ENCODE measurements around the gene KIRREL3. TPM values are rescaled to one million over a fixed set of nuclear protein-coding genes. Genes with fewer than 3 reads are reported as not detected.

The KIRREL3 gene
- total RNA-seq, 5 donors from 2014 or later (not counting 1 experiment from before 2014, with no cell fraction given), result not detected

DNA sequence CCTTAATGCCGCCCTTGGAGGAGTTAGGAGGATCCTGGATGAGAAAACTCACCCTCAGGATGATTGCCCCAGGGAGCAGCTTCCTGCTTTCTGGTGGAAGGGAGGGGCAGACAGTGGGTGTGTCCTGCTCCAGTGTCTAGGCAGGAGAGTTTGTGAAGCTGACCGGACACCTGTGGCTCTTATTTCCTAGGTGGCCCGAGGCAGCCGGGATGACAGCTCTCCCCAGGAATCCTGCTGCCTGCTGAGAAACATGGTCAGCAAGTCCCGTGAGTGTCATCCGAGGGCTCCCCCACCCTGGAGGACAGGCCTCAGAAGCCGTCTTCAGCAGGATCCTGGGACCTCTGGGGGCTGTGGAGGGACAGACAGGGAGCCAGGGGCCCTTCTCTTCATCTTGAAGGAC, 594.7 kb downstream of the KIRREL3 start:
- Mint-ChIP-seq H3K27ac (no peak overlapping the region), H3K9me3 (no peaks in the 10 kb centered on the region), H3K27me3 (no peaks in the 10 kb centered on the region), H3K36me3 (peaks cover 15% of the 10 kb centered on the region), H3K4me3 (no peak overlapping the region), H3K4me1 (no peaks in the 10 kb centered on the region)
- 92% methylated on average over 6 of the region's 7 CpGs for WGBS (ENCODE audit: insufficient coverage)
- CTCF ChIA-PET, result no interaction called here
- H3K27me3 ChIP-seq (replicated peaks in 1 of 2; ENCODE audit: control insufficient read depth in 2 of 2, extremely low read depth in 1 of 2, insufficient read depth in 2 of 2, low read length in 1 of 2), result no peaks in the 10 kb centered on the region
- no peaks in the 10 kb centered on the region for H3K4me1 ChIP-seq (ENCODE audit: control insufficient read depth in 1 of 2, extremely low read depth in 1 of 2, insufficient read depth in 2 of 2, low read length in 2 of 2)
- H3K9me3 ChIP-seq, result no peaks in the 10 kb centered on the region
- H3K4me3 ChIP-seq (ENCODE audit: control insufficient read depth in 1 of 2, extremely low read depth in 1 of 2, low read length in 1 of 2), result no peak overlapping the region
- ATAC-seq (replicated peaks in 1 of 4) (no peak), DNase-seq (no peak)
- POLR2A ChIA-PET, result no interaction called here
- peaks cover 0 to 2% of the 10 kb centered on the region in 2 donors for H3K36me3 ChIP-seq (ENCODE audit: control insufficient read depth in 2 of 2, extremely low read depth in 1 of 2, insufficient read depth in 1 of 2, low read length in 1 of 2)
- no peak overlapping the region for H3K27ac ChIP-seq (ENCODE audit: low read length)

DNA sequence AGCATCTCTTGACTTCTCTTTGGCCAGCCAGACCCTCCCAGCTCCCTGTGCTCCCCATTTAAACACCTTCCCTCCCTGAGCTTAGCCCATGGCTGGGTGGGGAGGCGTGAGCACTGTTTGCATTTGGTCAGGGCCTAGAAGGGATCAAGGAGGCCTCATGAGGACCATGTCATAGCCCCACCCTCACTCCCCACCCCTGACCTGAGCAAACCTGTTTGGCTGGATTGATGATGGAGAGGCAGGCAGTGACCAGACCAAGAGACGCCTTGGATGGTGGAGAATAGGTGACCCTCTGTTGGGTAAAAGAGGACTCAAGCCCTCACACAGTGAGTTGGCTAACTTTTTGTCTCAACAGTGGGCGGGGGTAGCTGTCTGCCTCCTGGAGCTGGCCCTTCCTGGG, 595.2 kb downstream of the KIRREL3 start:
- no peaks in the 10 kb centered on the region for H3K9me3 ChIP-seq
- Mint-ChIP-seq H3K4me1 (peaks cover 0 to 4% (median 0%) of the 10 kb centered on the region in 3 donors), H3K9me3 (no peaks in the 10 kb centered on the region), H3K27ac (no peak overlapping the region), H3K36me3 (peaks cover 15% of the 10 kb centered on the region), H3K27me3 (no peaks in the 10 kb centered on the region), H3K4me3 (no peak overlapping the region)
- H3K4me1 ChIP-seq (ENCODE audit: control insufficient read depth in 1 of 2, extremely low read depth in 1 of 2, insufficient read depth in 2 of 2, low read length in 2 of 2), result no peaks in the 10 kb centered on the region
- H3K27ac ChIP-seq (ENCODE audit: low read length), result no peak overlapping the region
- 100% methylated on average over 1 of the region's 3 CpGs for WGBS (ENCODE audit: insufficient coverage)
- no peak overlapping the region for H3K4me3 ChIP-seq (ENCODE audit: control insufficient read depth in 1 of 2, extremely low read depth in 1 of 2, low read length in 1 of 2)
- H3K36me3 ChIP-seq (ENCODE audit: control insufficient read depth in 2 of 2, extremely low read depth in 1 of 2, insufficient read depth in 1 of 2, low read length in 1 of 2), result peaks cover 0 to 2% of the 10 kb centered on the region in 2 donors
- POLR2A ChIA-PET, result no interaction called here
- ATAC-seq (replicated peaks in 1 of 4) (no peak), DNase-seq (no peak)
- CTCF ChIA-PET, result no interaction called here
- no peaks in the 10 kb centered on the region for H3K27me3 ChIP-seq (replicated peaks in 1 of 2; ENCODE audit: control insufficient read depth in 2 of 2, extremely low read depth in 1 of 2, insufficient read depth in 2 of 2, low read length in 1 of 2)

GRCh38 chr11:126404367-126404766, 596.2 kb downstream of the KIRREL3 start:
- no peak overlapping the region for H3K27ac Mint-ChIP-seq

GRCh38 chr11:126403658-126404057, 596.9 kb downstream of the KIRREL3 start:
- H3K9me3 ChIP-seq, result no peaks in the 10 kb centered on the region
- POLR2A ChIA-PET, result no interaction called here
- H3K36me3 ChIP-seq (ENCODE audit: control insufficient read depth in 2 of 2, extremely low read depth in 1 of 2, insufficient read depth in 1 of 2, low read length in 1 of 2), result peaks cover 0 to 2% of the 10 kb centered on the region in 2 donors
- 80% methylated on average over 5 of the region's 8 CpGs for WGBS (ENCODE audit: insufficient coverage)
- peaks cover 9% of the 10 kb centered on the region for H3K36me3 Mint-ChIP-seq
- no peaks in the 10 kb centered on the region for H3K4me1 ChIP-seq (ENCODE audit: control insufficient read depth in 1 of 2, extremely low read depth in 1 of 2, insufficient read depth in 2 of 2, low read length in 2 of 2)
- H3K27me3 ChIP-seq (replicated peaks in 1 of 2; ENCODE audit: control insufficient read depth in 2 of 2, extremely low read depth in 1 of 2, insufficient read depth in 2 of 2, low read length in 1 of 2), result no peaks in the 10 kb centered on the region
- no peaks in the 10 kb centered on the region for H3K27me3 Mint-ChIP-seq
- H3K9me3 Mint-ChIP-seq, result no peaks in the 10 kb centered on the region
- H3K4me1 Mint-ChIP-seq, result peaks cover 0 to 4% (median 0%) of the 10 kb centered on the region in 3 donors
- CTCF ChIA-PET, result no interaction called here
- no peak overlapping the region for H3K27ac Mint-ChIP-seq
- H3K4me3 Mint-ChIP-seq, result no peak overlapping the region
- DNase-seq (no peak), ATAC-seq (replicated peaks in 1 of 4) (no peak)
- H3K27ac ChIP-seq (ENCODE audit: low read length), result no peak overlapping the region
- H3K4me3 ChIP-seq (ENCODE audit: control insufficient read depth in 1 of 2, extremely low read depth in 1 of 2, low read length in 1 of 2), result no peak overlapping the region

More at GRCh38 chr11:126404367-126404766, 596.2 kb downstream of the KIRREL3 start:
- Histone ChIP-seq H3K27ac (ENCODE audit: low read length) (no peak overlapping the region), H3K9me3 (no peaks in the 10 kb centered on the region), H3K4me3 (ENCODE audit: control insufficient read depth in 1 of 2, extremely low read depth in 1 of 2, low read length in 1 of 2) (no peak overlapping the region), H3K36me3 (ENCODE audit: control insufficient read depth in 2 of 2, extremely low read depth in 1 of 2, insufficient read depth in 1 of 2, low read length in 1 of 2) (peaks cover 0 to 2% of the 10 kb centered on the region in 2 donors), H3K4me1 (ENCODE audit: control insufficient read depth in 1 of 2, extremely low read depth in 1 of 2, insufficient read depth in 2 of 2, low read length in 2 of 2) (no peaks in the 10 kb centered on the region), H3K27me3 (replicated peaks in 1 of 2; ENCODE audit: control insufficient read depth in 2 of 2, extremely low read depth in 1 of 2, insufficient read depth in 2 of 2, low read length in 1 of 2) (no peaks in the 10 kb centered on the region)
- ATAC-seq (replicated peaks in 1 of 4) (no peak), DNase-seq (no peak)
- ChIA-PET CTCF (no interaction called here), POLR2A (no interaction called here)
- no CpG with 5 or more reads among the region's 5 CpGs for WGBS (ENCODE audit: insufficient coverage)
- Mint-ChIP-seq H3K27me3 (no peaks in the 10 kb centered on the region), H3K36me3 (peaks cover 14% of the 10 kb centered on the region), H3K9me3 (no peaks in the 10 kb centered on the region), H3K4me1 (peaks cover 0 to 4% (median 0%) of the 10 kb centered on the region in 3 donors), H3K4me3 (no peak overlapping the region)

- Mint-ChIP-seq H3K27ac (no peak overlapping the region), H3K9me3 (no peaks in the 10 kb centered on the region), H3K4me1 (peaks cover 0 to 4% (median 0%) of the 10 kb centered on the region in 3 donors), H3K27me3 (no peaks in the 10 kb centered on the region), H3K36me3 (peaks cover 7% of the 10 kb centered on the region), H3K4me3 (no peak overlapping the region)
- DNase-seq (no peak), ATAC-seq (replicated peaks in 1 of 4) (no peak)
- H3K27me3 ChIP-seq (replicated peaks in 1 of 2; ENCODE audit: control insufficient read depth in 2 of 2, extremely low read depth in 1 of 2, insufficient read depth in 2 of 2, low read length in 1 of 2), result no peaks in the 10 kb centered on the region
- H3K4me1 ChIP-seq (ENCODE audit: control insufficient read depth in 1 of 2, extremely low read depth in 1 of 2, insufficient read depth in 2 of 2, low read length in 2 of 2), result no peaks in the 10 kb centered on the region
- H3K36me3 ChIP-seq (ENCODE audit: control insufficient read depth in 2 of 2, extremely low read depth in 1 of 2, insufficient read depth in 1 of 2, low read length in 1 of 2), result peaks cover 0 to 2% of the 10 kb centered on the region in 2 donors
- no peak overlapping the region for H3K4me3 ChIP-seq (ENCODE audit: control insufficient read depth in 1 of 2, extremely low read depth in 1 of 2, low read length in 1 of 2)
- ChIA-PET POLR2A (no interaction called here), CTCF (no interaction called here)
- no peak overlapping the region for H3K27ac ChIP-seq (ENCODE audit: low read length)
- 92% methylated on average over 9 of the region's 15 CpGs for WGBS (ENCODE audit: insufficient coverage)
- H3K9me3 ChIP-seq, result no peaks in the 10 kb centered on the region
Observed at GRCh38 chr11:126403022-126403581, 597.5 kb downstream of the KIRREL3 start.

- ATAC-seq (replicated peaks in 1 of 4), result no peak
- no peak overlapping the region for H3K27ac ChIP-seq (ENCODE audit: low read length)
- H3K9me3 Mint-ChIP-seq, result no peaks in the 10 kb centered on the region
- H3K4me1 Mint-ChIP-seq, result peaks cover 0 to 4% (median 0%) of the 10 kb centered on the region in 3 donors
- H3K27me3 ChIP-seq (replicated peaks in 1 of 2; ENCODE audit: control insufficient read depth in 2 of 2, extremely low read depth in 1 of 2, insufficient read depth in 2 of 2, low read length in 1 of 2), result no peaks in the 10 kb centered on the region
- no peaks in the 10 kb centered on the region for H3K36me3 ChIP-seq (ENCODE audit: control insufficient read depth in 2 of 2, extremely low read depth in 1 of 2, insufficient read depth in 1 of 2, low read length in 1 of 2)
- ChIA-PET POLR2A (no interaction called here), CTCF (no interaction called here)
- no peaks in the 10 kb centered on the region for H3K4me1 ChIP-seq (ENCODE audit: control insufficient read depth in 1 of 2, extremely low read depth in 1 of 2, insufficient read depth in 2 of 2, low read length in 2 of 2)
- H3K36me3 Mint-ChIP-seq, result peaks cover 4% of the 10 kb centered on the region
- no peaks in the 10 kb centered on the region for H3K27me3 Mint-ChIP-seq
- no peaks in the 10 kb centered on the region for H3K9me3 ChIP-seq
- no peak overlapping the region for H3K27ac Mint-ChIP-seq
- no peak overlapping the region for H3K4me3 Mint-ChIP-seq
- H3K4me3 ChIP-seq (ENCODE audit: control insufficient read depth in 1 of 2, extremely low read depth in 1 of 2, low read length in 1 of 2), result no peak overlapping the region
- no peak for DNase-seq
- 92% methylated on average over 5 of the region's 6 CpGs for WGBS (ENCODE audit: insufficient coverage)
Observed at GRCh38 chr11:126400479-126400878, 600.1 kb downstream of the KIRREL3 start.

DNA sequence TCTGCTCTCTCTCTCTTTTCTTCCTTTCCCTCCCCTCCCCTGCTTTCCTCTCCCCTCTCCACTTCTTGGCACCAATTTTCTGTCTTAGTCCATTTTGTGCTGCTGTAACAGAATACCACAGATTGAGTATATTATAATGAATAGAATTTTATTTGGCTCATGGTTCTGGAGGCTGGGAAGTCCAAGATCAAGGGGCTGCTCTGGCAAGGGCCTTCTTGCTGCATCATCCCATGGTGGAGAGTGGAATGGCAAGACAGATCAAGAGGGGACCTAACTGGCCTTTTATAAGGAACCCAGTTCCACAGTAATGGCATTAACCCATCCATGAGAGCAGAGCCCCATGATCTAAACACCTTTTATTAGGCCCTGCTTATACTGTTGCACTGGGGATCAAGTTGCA, 600.6 kb downstream of the KIRREL3 start:
- ChIA-PET POLR2A (no interaction called here), CTCF (no interaction called here)
- Mint-ChIP-seq H3K27me3 (no peaks in the 10 kb centered on the region), H3K4me1 (peaks cover 0 to 4% (median 0%) of the 10 kb centered on the region in 3 donors), H3K27ac (no peak overlapping the region), H3K36me3 (peaks cover 4% of the 10 kb centered on the region), H3K4me3 (no peak overlapping the region), H3K9me3 (no peaks in the 10 kb centered on the region)
- DNase-seq (no peak), ATAC-seq (replicated peaks in 1 of 4) (no peak)
- H3K4me1 ChIP-seq (ENCODE audit: control insufficient read depth in 1 of 2, extremely low read depth in 1 of 2, insufficient read depth in 2 of 2, low read length in 2 of 2), result no peaks in the 10 kb centered on the region
- no peaks in the 10 kb centered on the region for H3K27me3 ChIP-seq (replicated peaks in 1 of 2; ENCODE audit: control insufficient read depth in 2 of 2, extremely low read depth in 1 of 2, insufficient read depth in 2 of 2, low read length in 1 of 2)
- no peak overlapping the region for H3K4me3 ChIP-seq (ENCODE audit: control insufficient read depth in 1 of 2, extremely low read depth in 1 of 2, low read length in 1 of 2)
- H3K36me3 ChIP-seq (ENCODE audit: control insufficient read depth in 2 of 2, extremely low read depth in 1 of 2, insufficient read depth in 1 of 2, low read length in 1 of 2), result no peaks in the 10 kb centered on the region
- H3K9me3 ChIP-seq, result no peaks in the 10 kb centered on the region
- H3K27ac ChIP-seq (ENCODE audit: low read length), result no peak overlapping the region
